Neural cell (in vitro differentiated cells): ENCODE measurements around the gene SLC39A2. TPM values are rescaled to one million over a fixed set of nuclear protein-coding genes. Genes with fewer than 3 reads are reported as not detected.

Source experiments
- H2AFZ ChIP-seq: fragments of 200-600, 300-800 bp; sonication (generic), shearing (Covaris generic); 2 replicates; pipeline ENCODE4 v1.6.0; 2014; ENCODE audit warnings: low read depth, mild to moderate bottlenecking, antibody characterized with exemption, low read length, moderate library complexity
- H3F3A ChIP-seq: fragments of 200-600 bp; shearing (Covaris generic); 2 replicates; pipeline ENCODE4 v1.6.1; 2016; ENCODE audit warnings: mild to moderate bottlenecking, moderate library complexity, mixed read lengths, antibody characterized with exemption, low read length; ENCODE audit not compliant: insufficient read depth, poor library complexity, severe bottlenecking
- H3K27ac ChIP-seq: fragments of 200-600, 300-800 bp; sonication (generic), shearing (Covaris generic); 2 replicates; pipeline ENCODE4 v1.5.1; 2014; ENCODE audit warnings: mild to moderate bottlenecking, low read length, moderate library complexity
- H3K27me3 ChIP-seq: fragments of 300-800, 200-600 bp; sonication (generic), shearing (Covaris generic); 2 replicates; pipeline ENCODE4 v1.6.0; 2014; ENCODE audit warnings: mild to moderate bottlenecking, low read depth, low read length, moderate library complexity; ENCODE audit not compliant: insufficient read depth
- H3K36me3 ChIP-seq: fragments of 300-800, 200-600 bp; sonication (generic), shearing (Covaris generic); 2 replicates; pipeline ENCODE4 v1.5.1; 2014; ENCODE audit warnings: mild to moderate bottlenecking, antibody characterized with exemption, low read length, moderate library complexity; ENCODE audit not compliant: insufficient read depth
- H3K4me2 ChIP-seq: fragments of 300-800, 200-600 bp; sonication (generic), shearing (Covaris generic); 2 replicates; pipeline ENCODE4 v1.6.0; 2014; ENCODE audit warnings: mild to moderate bottlenecking, low read length
- H3K4me3 ChIP-seq: fragments of 300-800, 200-600 bp; sonication (generic), shearing (Covaris generic); 2 replicates; pipeline ENCODE4 v1.5.1; 2014; ENCODE audit warnings: mild to moderate bottlenecking, low read length, moderate library complexity
- H3K79me2 ChIP-seq: fragments of 200-600 bp; shearing (Covaris generic); replicated peaks from 2 replicates; pipeline ENCODE4 v1.6.0; 2014; ENCODE audit warnings: mild to moderate bottlenecking, low read length, moderate library complexity; ENCODE audit not compliant: insufficient read depth
- H3K9ac ChIP-seq: fragments of 300-800, 200-600 bp; sonication (generic), shearing (Covaris generic); 2 replicates; pipeline ENCODE4 v1.6.1; 2016; ENCODE audit warnings: mild to moderate bottlenecking, low read length, mixed read lengths
- H3K9me2 ChIP-seq: fragments of 200-600 bp; shearing (Covaris generic); 2 replicates; pipeline ENCODE4 v1.6.1; 2016; ENCODE audit warnings: mild to moderate bottlenecking, low read length, mixed read lengths; ENCODE audit not compliant: insufficient read depth
- H3K9me3 ChIP-seq: fragments of 200-600, 300-800 bp; sonication (generic), shearing (Covaris generic); 2 replicates; pipeline ENCODE4 v1.6.1; 2016; ENCODE audit warnings: mild to moderate bottlenecking, mixed run types, low read length, moderate library complexity, mixed read lengths
- H4K20me1 ChIP-seq: fragments of 200-600 bp; shearing (Covaris generic); 2 replicates; pipeline ENCODE4 v1.6.1; 2016; ENCODE audit warnings: mild to moderate bottlenecking, mixed run types; ENCODE audit not compliant: insufficient read depth
- EZH2 ChIP-seq: fragments of 200-600, 300-800 bp; shearing (Covaris generic), sonication (generic); IDR thresholded peaks from 2 replicates; pipeline ENCODE4 v1.6.1; 2014; ENCODE audit warnings: antibody characterized with exemption, low read length, borderline replicate concordance, mild to moderate bottlenecking; ENCODE audit not compliant: insufficient read depth, poor library complexity, severe bottlenecking
- MXI1 ChIP-seq: fragments of 450-650 bp; conservative IDR thresholded peaks from 2 replicates; pipeline ENCODE4 v1.6.1; 2014; ENCODE audit warnings: antibody characterized with exemption, mild to moderate bottlenecking; ENCODE audit not compliant: poor library complexity, severe bottlenecking
- POLR2AphosphoS5 ChIP-seq: IDR thresholded peaks from 2 replicates; pipeline ENCODE4 v1.6.1; 2012
- RAD21 ChIP-seq: fragments of 450-650 bp; conservative IDR thresholded peaks from 2 replicates; pipeline ENCODE4 v1.6.1; 2014; ENCODE audit warnings: antibody characterized with exemption, mild to moderate bottlenecking, moderate library complexity
- SMC3 ChIP-seq: fragments of 450-650 bp; conservative IDR thresholded peaks from 2 replicates; pipeline ENCODE4 v1.6.1; 2014; ENCODE audit warnings: antibody characterized with exemption, mild to moderate bottlenecking, moderate library complexity; ENCODE audit not compliant: poor library complexity
- TAF1 ChIP-seq: IDR thresholded peaks from 2 replicates; pipeline ENCODE4 v1.6.1; 2012; ENCODE audit warnings: low read depth
- polyA plus RNA-seq: library from polyadenylated mRNA; depleted of rRNA; stranded (reverse); fragments of >200 nt; gene quantifications from 2 replicates; pipeline ENCODE4 v1.2.3, GENCODE V29; 2014
- TF ChIP-seq, protein P1 (sequence below): IDR thresholded peaks from 2 replicates; pipeline ENCODE4 v1.6.1; 2012; ENCODE audit warnings: borderline replicate concordance
- TF ChIP-seq, protein P2 (sequence below): fragments of 450-650 bp; IDR thresholded peaks from 2 replicates; pipeline ENCODE4 v1.5.1; 2014; ENCODE audit warnings: antibody characterized with exemption, mild to moderate bottlenecking, moderate library complexity; ENCODE audit not compliant: poor library complexity, severe bottlenecking

The SLC39A2 gene
- polyA plus RNA-seq, 1 donor from 2014 or later: not detected

DNA sequence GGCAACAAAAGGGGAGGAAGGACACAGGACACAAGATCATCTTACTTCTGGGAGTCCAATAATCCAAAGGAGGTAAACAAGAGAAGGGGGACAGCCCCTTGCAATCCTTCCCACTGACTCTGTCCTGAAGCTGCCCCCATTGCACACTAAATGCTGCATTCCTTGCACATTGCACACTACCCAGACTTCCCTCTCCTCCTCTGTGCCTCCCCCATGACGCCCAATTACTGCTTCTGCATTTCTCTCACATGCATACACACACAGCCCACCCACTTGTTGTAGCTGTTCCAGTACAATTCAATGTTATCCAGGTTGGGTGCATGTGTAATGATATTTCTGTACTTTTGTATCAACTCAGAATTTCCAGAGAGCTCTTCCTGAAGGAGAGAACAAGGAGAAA, 20.3 kb downstream of the SLC39A2 start:
- no peaks in the 10 kb centered on the region for H3F3A ChIP-seq
- no peaks in the 10 kb centered on the region for H3K9me2 ChIP-seq
- H3K9ac ChIP-seq: no peak overlapping the region
- H3K9me3 ChIP-seq: no peaks in the 10 kb centered on the region
- H3K27ac ChIP-seq: no peak overlapping the region
- H3K4me3 ChIP-seq: no peak overlapping the region
- H3K36me3 ChIP-seq: no peaks in the 10 kb centered on the region
- H4K20me1 ChIP-seq: no peaks in the 10 kb centered on the region
- TF ChIP-seq POLR2AphosphoS5: no peak
- TF ChIP-seq TAF1: no peak
- no peak for TF ChIP-seq SMC3
- TF ChIP-seq, protein P1, sequence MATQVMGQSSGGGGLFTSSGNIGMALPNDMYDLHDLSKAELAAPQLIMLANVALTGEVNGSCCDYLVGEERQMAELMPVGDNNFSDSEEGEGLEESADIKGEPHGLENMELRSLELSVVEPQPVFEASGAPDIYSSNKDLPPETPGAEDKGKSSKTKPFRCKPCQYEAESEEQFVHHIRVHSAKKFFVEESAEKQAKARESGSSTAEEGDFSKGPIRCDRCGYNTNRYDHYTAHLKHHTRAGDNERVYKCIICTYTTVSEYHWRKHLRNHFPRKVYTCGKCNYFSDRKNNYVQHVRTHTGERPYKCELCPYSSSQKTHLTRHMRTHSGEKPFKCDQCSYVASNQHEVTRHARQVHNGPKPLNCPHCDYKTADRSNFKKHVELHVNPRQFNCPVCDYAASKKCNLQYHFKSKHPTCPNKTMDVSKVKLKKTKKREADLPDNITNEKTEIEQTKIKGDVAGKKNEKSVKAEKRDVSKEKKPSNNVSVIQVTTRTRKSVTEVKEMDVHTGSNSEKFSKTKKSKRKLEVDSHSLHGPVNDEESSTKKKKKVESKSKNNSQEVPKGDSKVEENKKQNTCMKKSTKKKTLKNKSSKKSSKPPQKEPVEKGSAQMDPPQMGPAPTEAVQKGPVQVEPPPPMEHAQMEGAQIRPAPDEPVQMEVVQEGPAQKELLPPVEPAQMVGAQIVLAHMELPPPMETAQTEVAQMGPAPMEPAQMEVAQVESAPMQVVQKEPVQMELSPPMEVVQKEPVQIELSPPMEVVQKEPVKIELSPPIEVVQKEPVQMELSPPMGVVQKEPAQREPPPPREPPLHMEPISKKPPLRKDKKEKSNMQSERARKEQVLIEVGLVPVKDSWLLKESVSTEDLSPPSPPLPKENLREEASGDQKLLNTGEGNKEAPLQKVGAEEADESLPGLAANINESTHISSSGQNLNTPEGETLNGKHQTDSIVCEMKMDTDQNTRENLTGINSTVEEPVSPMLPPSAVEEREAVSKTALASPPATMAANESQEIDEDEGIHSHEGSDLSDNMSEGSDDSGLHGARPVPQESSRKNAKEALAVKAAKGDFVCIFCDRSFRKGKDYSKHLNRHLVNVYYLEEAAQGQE: no peak
- no peak for TF ChIP-seq EZH2
- no peak for TF ChIP-seq RAD21
- TF ChIP-seq, protein P2, sequence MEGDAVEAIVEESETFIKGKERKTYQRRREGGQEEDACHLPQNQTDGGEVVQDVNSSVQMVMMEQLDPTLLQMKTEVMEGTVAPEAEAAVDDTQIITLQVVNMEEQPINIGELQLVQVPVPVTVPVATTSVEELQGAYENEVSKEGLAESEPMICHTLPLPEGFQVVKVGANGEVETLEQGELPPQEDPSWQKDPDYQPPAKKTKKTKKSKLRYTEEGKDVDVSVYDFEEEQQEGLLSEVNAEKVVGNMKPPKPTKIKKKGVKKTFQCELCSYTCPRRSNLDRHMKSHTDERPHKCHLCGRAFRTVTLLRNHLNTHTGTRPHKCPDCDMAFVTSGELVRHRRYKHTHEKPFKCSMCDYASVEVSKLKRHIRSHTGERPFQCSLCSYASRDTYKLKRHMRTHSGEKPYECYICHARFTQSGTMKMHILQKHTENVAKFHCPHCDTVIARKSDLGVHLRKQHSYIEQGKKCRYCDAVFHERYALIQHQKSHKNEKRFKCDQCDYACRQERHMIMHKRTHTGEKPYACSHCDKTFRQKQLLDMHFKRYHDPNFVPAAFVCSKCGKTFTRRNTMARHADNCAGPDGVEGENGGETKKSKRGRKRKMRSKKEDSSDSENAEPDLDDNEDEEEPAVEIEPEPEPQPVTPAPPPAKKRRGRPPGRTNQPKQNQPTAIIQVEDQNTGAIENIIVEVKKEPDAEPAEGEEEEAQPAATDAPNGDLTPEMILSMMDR: no peak
- TF ChIP-seq MXI1: no peak
- no peak overlapping the region for H2AFZ ChIP-seq
- H3K27me3 ChIP-seq: peaks cover 11% of the 10 kb centered on the region
- no peaks in the 10 kb centered on the region for H3K79me2 ChIP-seq
- H3K4me2 ChIP-seq: no peak overlapping the region

- TF ChIP-seq, protein P2: no peak
- TF ChIP-seq SMC3 (no peak), EZH2 (no peak), MXI1 (no peak), POLR2AphosphoS5 (no peak)
- TF ChIP-seq, protein P1: no peak
- no peaks in the 10 kb centered on the region for H4K20me1 ChIP-seq
- H3K9ac ChIP-seq: no peak overlapping the region
- no peak overlapping the region for H2AFZ ChIP-seq
- H3K27me3 ChIP-seq: peaks cover 19% of the 10 kb centered on the region
- H3K36me3 ChIP-seq: no peaks in the 10 kb centered on the region
- no peaks in the 10 kb centered on the region for H3K9me2 ChIP-seq
- no peaks in the 10 kb centered on the region for H3F3A ChIP-seq
- no peak overlapping the region for H3K27ac ChIP-seq
- no peak overlapping the region for H3K4me2 ChIP-seq
- H3K9me3 ChIP-seq: no peaks in the 10 kb centered on the region
- no peaks in the 10 kb centered on the region for H3K79me2 ChIP-seq
- no peak overlapping the region for H3K4me3 ChIP-seq
Observed at GRCh38 chr14:21020977-21021545, 22.0 kb downstream of the SLC39A2 start.
